ES-I3 (cell line): ENCODE measurements around the gene PNPLA3.

Experiments
- H3K36me3 ChIP-seq: 2 replicates; pipeline ENCODE4 v1.6.1; 2013; ENCODE audit warnings: mild to moderate bottlenecking, low read length, control low read depth, moderate library complexity; ENCODE audit not compliant: insufficient read depth
- H3K4me1 ChIP-seq: 2 replicates; pipeline ENCODE4 v1.6.1; 2013; ENCODE audit warnings: mild to moderate bottlenecking, control low read depth, low read length; ENCODE audit not compliant: insufficient read depth
- H3K9ac ChIP-seq: 2 replicates; pipeline ENCODE4 v1.6.1; 2013; ENCODE audit warnings: low read depth, mild to moderate bottlenecking, low read length, moderate library complexity
- H3K9me3 ChIP-seq: 2 replicates; pipeline ENCODE4 v1.6.1; 2013; ENCODE audit warnings: mild to moderate bottlenecking, low read length, moderate library complexity; ENCODE audit not compliant: control insufficient read depth, insufficient read depth

Gene PNPLA3

DNA sequence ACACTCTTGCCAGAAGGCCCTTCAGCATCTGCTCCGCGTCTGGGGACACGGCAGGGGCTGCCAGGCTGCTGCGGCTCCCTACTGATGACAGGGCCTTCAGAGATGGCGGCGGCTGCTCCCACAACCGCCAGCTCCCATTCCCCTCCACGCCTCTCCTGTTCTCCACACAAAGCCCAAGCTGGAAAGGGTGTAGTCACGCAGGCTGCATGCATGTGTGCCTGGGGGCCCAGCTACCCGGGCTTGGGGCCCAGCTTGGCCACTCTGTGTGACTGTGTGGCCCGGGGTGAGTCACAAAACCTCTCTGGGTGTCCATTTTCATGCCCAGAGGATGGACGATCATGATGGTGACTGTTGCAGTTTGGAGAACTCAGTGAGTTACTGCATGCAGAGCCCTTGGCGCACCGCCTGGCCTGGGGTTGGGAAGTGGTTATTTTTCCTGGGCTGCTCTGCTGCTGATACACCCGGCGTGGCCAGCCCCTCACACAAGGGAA lies 68.8 kb downstream of the PNPLA3 start:
- no peaks in the 10 kb centered on the region for H3K4me1 ChIP-seq
- no peak overlapping the region for H3K9ac ChIP-seq
- H3K36me3 ChIP-seq = peaks cover 31% of the 10 kb centered on the region
- H3K9me3 ChIP-seq = no peaks in the 10 kb centered on the region

DNA sequence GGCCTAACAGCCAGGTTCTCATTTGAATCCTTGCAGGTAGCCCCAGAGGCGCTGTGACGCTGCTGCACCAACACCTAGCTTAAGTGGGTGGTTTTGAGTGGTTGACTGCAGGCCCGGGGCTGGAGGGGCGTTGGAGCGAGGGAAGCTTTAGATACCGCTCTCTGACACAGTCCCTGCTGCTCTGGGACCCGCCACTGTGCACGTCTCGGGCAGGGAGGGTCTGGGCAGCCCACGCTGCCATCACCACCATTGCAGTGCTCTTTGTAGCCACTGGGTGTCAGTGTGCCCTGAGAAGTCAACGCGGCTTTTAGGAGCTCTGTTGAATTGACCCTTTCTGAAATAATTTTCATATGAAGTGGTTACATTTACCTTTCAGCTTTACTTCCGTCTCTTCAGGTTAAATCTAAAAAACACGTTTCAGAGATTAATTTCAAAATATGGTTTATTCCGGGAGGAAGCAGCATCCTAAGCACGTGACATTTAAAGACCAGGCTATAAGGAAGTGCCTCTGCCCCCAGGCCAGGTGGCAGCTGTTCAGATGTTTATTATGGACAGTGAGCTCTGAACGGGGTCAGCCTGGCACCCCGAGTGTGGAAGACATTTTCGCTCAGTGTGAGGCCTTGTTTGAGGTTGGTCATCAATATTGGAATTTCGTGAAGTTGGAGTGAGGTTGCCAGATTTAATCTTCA lies 69.6 kb downstream of the PNPLA3 start:
- Histone ChIP-seq H3K4me1 (no peaks in the 10 kb centered on the region), H3K9me3 (no peaks in the 10 kb centered on the region), H3K9ac (no peak overlapping the region), H3K36me3 (peaks cover 30% of the 10 kb centered on the region)

DNA sequence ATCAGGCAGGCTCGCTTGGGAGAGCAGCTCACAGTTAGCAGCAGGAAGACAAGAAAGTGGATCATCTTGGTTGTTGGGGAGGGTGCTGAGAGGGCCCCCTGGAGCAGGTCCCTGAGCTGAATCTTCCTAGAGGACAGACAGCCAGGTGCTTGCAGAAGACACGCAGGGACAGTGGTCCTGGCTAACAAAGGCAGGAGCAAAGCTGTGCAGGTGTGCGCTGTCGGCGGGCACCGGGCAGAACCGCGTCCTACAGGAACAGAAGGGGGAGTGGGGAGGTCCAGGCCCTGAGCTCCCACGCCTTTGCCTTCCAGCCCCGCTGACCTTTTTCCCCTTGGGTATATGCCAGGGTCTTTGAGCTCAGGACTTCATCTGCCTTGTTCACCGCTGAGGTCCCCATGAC lies 70.4 kb downstream of the PNPLA3 start:
- no peaks in the 10 kb centered on the region for H3K9me3 ChIP-seq
- H3K9ac ChIP-seq = no peak overlapping the region
- no peaks in the 10 kb centered on the region for H3K4me1 ChIP-seq
- peaks cover 35% of the 10 kb centered on the region for H3K36me3 ChIP-seq

DNA sequence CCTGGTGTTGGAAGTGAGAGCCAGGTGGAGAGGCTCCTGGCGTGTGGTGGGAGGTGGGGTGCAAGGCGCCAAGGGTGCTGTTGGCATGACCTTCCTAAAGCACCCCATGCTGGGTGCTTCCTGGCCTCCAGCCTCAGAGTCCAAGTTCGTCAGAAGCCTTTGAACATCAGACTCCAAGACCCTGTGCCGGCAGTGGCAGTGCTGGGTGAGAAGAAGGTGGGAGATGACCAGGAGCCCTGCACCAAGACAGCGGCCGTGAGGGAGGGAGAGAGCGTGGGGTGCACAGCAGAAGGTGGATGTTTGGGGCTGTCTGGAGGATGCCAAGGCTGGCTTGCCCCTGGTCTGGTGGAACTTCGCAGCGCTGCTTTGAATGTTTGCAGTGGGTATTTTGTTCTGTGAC lies 70.8 kb downstream of the PNPLA3 start:
- no peaks in the 10 kb centered on the region for H3K9me3 ChIP-seq
- H3K4me1 ChIP-seq = no peaks in the 10 kb centered on the region
- no peak overlapping the region for H3K9ac ChIP-seq
- peaks cover 35% of the 10 kb centered on the region for H3K36me3 ChIP-seq

DNA sequence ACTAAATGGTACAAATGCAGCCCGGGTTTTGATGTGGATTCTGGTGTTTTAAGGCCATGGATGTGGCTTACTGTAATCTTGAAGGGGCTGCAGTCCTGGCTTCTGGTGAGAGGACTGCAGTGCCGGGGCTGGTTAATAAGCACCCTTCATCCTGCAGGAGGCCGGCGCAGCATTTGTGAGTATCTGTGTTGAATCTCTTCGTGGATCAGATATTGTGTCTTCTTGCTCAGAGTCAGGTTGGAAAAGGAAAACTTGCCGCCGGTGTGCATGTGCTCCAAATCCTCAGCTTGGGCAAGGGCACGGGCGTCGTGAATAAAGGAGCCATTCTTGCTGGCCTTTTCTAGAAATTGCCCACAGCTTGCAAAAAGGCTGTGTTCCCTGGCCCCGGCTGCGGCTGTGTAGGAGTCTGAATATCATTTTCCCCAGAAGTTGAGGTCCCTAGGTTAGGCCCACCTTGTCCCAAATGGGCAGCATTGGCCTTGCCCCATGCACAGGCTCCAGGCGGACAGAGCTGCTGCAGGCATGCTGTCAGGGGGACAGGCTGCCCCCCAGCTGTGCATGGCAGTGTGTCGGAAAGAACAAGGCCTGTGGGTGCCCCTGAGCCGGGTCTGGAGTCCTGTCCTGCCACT lies 71.6 kb downstream of the PNPLA3 start:
- H3K36me3 ChIP-seq = peaks cover 29% of the 10 kb centered on the region
- no peaks in the 10 kb centered on the region for H3K4me1 ChIP-seq

DNA sequence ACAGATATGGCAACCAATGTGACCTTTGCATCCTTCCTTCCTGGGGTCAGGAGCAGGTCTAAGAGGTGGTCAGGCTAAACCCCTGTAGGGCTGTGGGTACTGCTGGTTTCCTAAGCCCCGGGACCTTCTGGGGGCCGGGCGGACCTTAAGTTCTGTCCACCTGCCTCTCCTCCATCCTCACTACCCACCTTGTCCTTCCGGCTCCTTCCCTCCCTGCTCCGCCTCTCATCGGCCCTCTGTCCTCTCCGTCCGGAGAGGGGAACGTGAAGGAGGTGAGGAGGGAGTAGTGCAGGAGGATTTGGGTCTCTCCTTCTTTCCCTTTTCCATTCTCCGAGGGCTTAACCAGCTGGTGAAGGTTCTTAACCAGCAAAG lies 72.2 kb downstream of the PNPLA3 start:
- Histone ChIP-seq H3K9me3 (no peaks in the 10 kb centered on the region), H3K36me3 (peaks cover 29% of the 10 kb centered on the region), H3K4me1 (no peaks in the 10 kb centered on the region), H3K9ac (no peak overlapping the region)

More for the DNA sequence above, 71.6 kb downstream of the PNPLA3 start:
- Histone ChIP-seq H3K9ac (no peak overlapping the region), H3K9me3 (no peaks in the 10 kb centered on the region)

DNA sequence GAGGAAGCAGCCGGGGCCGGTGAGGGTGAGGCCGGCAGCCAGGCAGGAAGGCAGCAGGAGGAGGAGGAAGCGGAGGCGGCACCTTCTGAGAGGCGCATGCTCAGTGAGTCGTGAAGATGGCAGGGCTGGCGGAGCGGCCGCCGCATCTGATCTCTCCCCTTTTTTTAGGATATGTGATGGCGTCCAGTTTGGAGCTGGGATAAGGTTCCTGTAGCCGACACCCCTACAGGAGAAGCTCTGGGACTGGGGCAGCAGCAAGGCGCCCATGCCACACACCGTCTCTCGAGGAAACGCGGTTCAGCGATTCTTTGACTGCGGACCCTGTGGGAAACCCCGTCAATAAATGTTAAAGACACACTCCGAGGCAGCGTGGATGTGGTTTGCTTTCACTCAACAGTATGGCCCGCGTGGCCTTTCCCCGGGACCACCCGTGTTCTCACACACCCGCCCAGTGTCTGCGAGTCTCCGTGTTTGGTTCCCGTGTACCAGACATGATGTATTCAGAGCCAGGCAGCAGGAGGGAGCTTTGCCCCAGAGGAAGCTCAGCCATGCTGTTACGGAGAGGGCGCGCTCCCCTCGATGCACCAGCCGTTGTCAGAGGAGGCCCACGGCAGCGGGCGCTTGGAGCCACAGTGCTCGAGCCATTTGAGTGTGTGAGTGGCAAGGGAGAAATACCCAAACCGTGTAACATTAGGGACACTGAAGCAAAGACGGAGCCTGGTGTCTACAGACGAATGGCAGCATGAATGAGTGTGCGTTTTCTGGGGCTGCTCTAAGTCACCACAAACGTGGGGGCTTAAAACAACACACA lies 72.8 kb downstream of the PNPLA3 start:
- Histone ChIP-seq H3K9me3 (no peaks in the 10 kb centered on the region), H3K36me3 (peaks cover 29% of the 10 kb centered on the region), H3K4me1 (no peaks in the 10 kb centered on the region), H3K9ac (no peak overlapping the region)

DNA sequence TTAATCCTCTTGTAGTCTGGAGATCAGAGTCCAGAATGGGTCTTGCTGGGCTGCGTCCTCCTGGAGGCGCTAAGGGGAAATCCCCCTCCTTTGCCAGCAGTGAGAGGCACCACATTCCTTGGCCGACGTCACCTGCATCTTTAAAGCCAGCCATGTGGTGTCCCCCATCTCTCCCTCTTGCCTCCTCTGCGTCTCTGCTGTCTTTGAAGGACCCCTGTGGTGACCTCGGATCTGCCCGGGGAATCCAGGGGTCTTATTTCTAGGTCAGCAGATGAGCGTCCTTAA lies 73.3 kb downstream of the PNPLA3 start:
- H3K4me1 ChIP-seq = no peaks in the 10 kb centered on the region
- H3K9me3 ChIP-seq = no peaks in the 10 kb centered on the region
- H3K36me3 ChIP-seq = peaks cover 26% of the 10 kb centered on the region
- no peak overlapping the region for H3K9ac ChIP-seq
